Astrocyte of the cerebellum (primary cell): ENCODE data around the gene SERHL2.
A peak's percentile ranks its signal among the peaks of the same experiment; 100 is the strongest.
"Not testable (repeated sequence)": the region's sequence is repeated elsewhere in the genome, so short reads cannot be mapped to it uniquely, and the experiment has no call there.

Experiments
- DNase-seq: peaks from one replicate; pipeline ENCODE4 v3.0.0-alpha.2; 2011; ENCODE audit warnings: low read depth
- H3K4me3 ChIP-seq: 2 replicates; pipeline ENCODE4 v1.5.1; 2011; ENCODE audit warnings: mild to moderate bottlenecking, low read depth, low read length, moderate library complexity
- in situ Hi-C: cut with HindIII; loops from 2 replicates; pipeline ENCODE4 v1.10.0; 2017; ENCODE audit warnings: low sequenced_read_pairs
- TF ChIP-seq, protein P1 (sequence below): IDR thresholded peaks from 2 replicates; pipeline ENCODE4 v1.5.1; 2012; ENCODE audit warnings: low read length, low read depth, moderate library complexity, mild to moderate bottlenecking; ENCODE audit errors: missing control alignments

The SERHL2 gene

GRCh38 chr22:42601879-42602465, 48.2 kb downstream of the SERHL2 start:
- TF ChIP-seq, protein P1, sequence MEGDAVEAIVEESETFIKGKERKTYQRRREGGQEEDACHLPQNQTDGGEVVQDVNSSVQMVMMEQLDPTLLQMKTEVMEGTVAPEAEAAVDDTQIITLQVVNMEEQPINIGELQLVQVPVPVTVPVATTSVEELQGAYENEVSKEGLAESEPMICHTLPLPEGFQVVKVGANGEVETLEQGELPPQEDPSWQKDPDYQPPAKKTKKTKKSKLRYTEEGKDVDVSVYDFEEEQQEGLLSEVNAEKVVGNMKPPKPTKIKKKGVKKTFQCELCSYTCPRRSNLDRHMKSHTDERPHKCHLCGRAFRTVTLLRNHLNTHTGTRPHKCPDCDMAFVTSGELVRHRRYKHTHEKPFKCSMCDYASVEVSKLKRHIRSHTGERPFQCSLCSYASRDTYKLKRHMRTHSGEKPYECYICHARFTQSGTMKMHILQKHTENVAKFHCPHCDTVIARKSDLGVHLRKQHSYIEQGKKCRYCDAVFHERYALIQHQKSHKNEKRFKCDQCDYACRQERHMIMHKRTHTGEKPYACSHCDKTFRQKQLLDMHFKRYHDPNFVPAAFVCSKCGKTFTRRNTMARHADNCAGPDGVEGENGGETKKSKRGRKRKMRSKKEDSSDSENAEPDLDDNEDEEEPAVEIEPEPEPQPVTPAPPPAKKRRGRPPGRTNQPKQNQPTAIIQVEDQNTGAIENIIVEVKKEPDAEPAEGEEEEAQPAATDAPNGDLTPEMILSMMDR, result no peak
- H3K4me3 ChIP-seq, result no peak overlapping the region
- in situ Hi-C loops, result no loop called here
- no peak for DNase-seq

- TF ChIP-seq, protein P1, result no peak
- in situ Hi-C loops, result no loop called here
- no peak for DNase-seq
- H3K4me3 ChIP-seq, result no peak overlapping the region
Observed at GRCh38 chr22:42602470-42602869, 48.7 kb downstream of the SERHL2 start.

- DNase-seq, result no peak
- H3K4me3 ChIP-seq, result no peak overlapping the region
- TF ChIP-seq, protein P1, result no peak
- in situ Hi-C loops, result no loop called here
Observed at GRCh38 chr22:42603427-42603826, 49.7 kb downstream of the SERHL2 start.

DNA sequence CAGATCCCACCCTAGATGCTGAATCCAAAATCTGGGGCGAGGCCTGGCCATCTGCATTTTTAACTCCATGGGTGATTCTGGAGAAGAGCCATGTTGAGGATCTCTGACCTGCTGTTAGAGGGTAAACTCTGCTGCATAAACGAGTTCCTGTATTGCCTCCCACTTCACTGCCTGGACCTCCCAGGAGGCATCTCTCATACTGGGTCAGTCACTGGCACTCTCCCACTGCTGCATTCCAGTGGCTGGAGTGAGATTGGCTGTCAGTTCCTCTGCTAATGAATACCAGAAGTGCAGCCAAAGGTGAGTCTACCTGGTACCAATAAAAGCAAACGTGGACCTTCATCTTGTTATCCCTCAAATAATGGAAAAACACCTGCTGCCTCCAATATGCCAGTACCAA, 50.6 kb downstream of the SERHL2 start:
- TF ChIP-seq, protein P1, result no peak
- no peak overlapping the region for H3K4me3 ChIP-seq
- no peak for DNase-seq
- in situ Hi-C loops, result no loop called here

DNA sequence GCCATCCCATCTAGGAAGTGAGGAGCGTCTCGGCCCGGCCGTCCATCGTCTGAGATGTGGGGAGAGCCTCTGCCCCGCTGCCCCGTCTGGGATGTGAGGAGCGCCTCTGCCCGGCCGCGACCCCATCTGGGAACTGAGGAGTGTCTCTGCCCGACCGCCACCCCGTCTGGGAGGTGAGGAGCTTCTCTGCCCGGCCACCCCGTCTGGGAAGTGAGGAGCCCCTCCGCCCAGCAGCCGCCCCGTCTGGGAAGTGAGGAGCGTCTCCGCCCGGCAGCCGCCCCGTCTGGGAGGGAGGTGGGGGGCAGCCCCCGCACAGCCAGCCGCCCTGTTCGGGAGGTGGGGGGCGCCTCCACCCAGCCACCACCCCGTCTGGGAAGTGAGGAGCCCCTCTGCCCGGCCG, 53.9 kb downstream of the SERHL2 start:
- in situ Hi-C loops, DNase-seq, H3K4me3 ChIP-seq: not testable (repeated sequence)

DNA sequence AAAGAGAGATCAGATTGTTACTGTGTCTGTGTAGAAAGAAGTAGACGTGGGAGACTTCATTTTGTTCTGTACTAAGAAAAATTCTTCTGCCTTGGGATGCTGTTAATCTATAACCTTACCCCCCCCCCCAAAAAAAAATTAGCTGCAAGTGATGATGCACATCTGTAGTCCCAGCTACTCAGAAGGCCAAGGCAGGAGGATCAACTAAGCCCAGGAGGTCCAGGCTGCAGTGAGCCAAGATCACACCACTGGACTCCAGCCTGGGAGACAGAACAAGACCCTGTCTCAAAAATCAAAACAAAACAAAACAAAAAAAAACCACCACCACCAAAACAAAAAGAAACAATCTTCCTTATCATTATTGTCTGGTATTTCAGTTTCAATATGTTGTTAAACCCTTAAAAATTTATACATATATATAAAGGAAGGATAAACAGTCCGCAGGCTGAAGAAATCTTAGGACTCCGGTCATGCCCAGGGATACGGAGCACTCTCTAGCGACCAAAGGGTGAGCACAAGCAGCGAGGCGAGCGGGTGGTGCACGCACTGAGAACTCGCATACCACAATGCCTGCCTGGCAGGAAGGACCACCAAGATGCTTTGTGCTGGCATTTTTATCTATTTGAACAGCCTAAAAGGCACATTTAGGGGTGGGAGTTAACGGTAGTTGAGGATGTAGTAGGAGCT, 54.5 kb downstream of the SERHL2 start:
- no peak for DNase-seq

More for the DNA sequence above, 54.5 kb downstream of the SERHL2 start:
- TF ChIP-seq, protein P1, result no peak
- in situ Hi-C loops, result no loop called here
- H3K4me3 ChIP-seq, result peak overlapping the region; percentile 29
